ENCODE data around the gene CHODL.

- no peak for TF ChIP-seq SP2 (tag by site-specific recombination; IDR thresholded peaks at IDR 0.05)
- no peak for TF ChIP-seq ZNF274 (IDR thresholded peaks at IDR 0.05; ENCODE audit: low read length)
- TF ChIP-seq ZNF274 (tag by site-specific recombination; IDR thresholded peaks at IDR 0.05; ENCODE audit: borderline replicate concordance): no peak
- no peak for TF ChIP-seq CTCF (tag by site-specific recombination; IDR thresholded peaks at IDR 0.05)
- TF ChIP-seq ZNF521 (tag by site-specific recombination; IDR thresholded peaks at IDR 0.05): no peak
- TF ChIP-seq ZNF23 (tag by site-specific recombination; IDR thresholded peaks at IDR 0.05; ENCODE audit: borderline replicate concordance): no peak
- TF ChIP-seq ATF2 (tag by site-specific recombination; IDR thresholded peaks at IDR 0.05; ENCODE audit: low read depth): no peak
- TF ChIP-seq ZNF600 (tag by site-specific recombination; IDR thresholded peaks at IDR 0.05): no peak
Measured at GRCh38 chr21:18244671-18245463, at the start of gene CHODL.

Data from HEK293 (cell line).